BLaER1 (cell line): ENCODE results near the gene NUP93.
"Not testable (repeated sequence)": the region's sequence is repeated elsewhere in the genome, so short reads cannot be mapped to it uniquely, and the experiment has no call there.

Experiments
- H3K27ac ChIP-seq: shearing (Covaris generic); formaldehyde crosslinking; 2 replicates; pipeline ENCODE4 v1.8.1; 2022
- H3K27me3 ChIP-seq: shearing (Covaris generic); formaldehyde crosslinking; 2 replicates; pipeline ENCODE4 v1.8.1; 2022
- H3K36me3 ChIP-seq: shearing (Covaris generic); formaldehyde crosslinking; 2 replicates; pipeline ENCODE4 v1.8.1; 2022
- H3K4me1 ChIP-seq: shearing (Covaris generic); formaldehyde crosslinking; 2 replicates; pipeline ENCODE4 v1.8.1; 2022
- H3K4me2 ChIP-seq: shearing (Covaris generic); formaldehyde crosslinking; 2 replicates; pipeline ENCODE4 v1.8.1; 2022
- H3K4me3 ChIP-seq: shearing (Covaris generic); formaldehyde crosslinking; 2 replicates; pipeline ENCODE4 v1.8.1; 2022
- H3K9ac ChIP-seq: shearing (Covaris generic); formaldehyde crosslinking; 2 replicates; pipeline ENCODE4 v1.8.1; 2022
- H3K9me3 ChIP-seq: shearing (Covaris generic); formaldehyde crosslinking; 2 replicates; pipeline ENCODE4 v1.8.1; 2022
- H4K20me1 ChIP-seq: shearing (Covaris generic); formaldehyde crosslinking; 2 replicates; pipeline ENCODE4 v1.8.1; 2022
- Cebpa-rat ChIP-seq: shearing (Covaris generic); IDR thresholded peaks from 2 replicates; pipeline ENCODE4 v1.8.1; 2022

Gene NUP93

GRCh38 chr16:56708525-56709442 lies 21.1 kb upstream of the NUP93 start:
- Histone ChIP-seq H3K27ac (no peak overlapping the region), H3K9me3 (no peaks in the 10 kb centered on the region), H3K27me3 (no peaks in the 10 kb centered on the region), H4K20me1 (no peaks in the 10 kb centered on the region), H3K4me3 (no peak overlapping the region), H3K4me1 (peaks cover 13% of the 10 kb centered on the region), H3K4me2 (peak overlapping the region; percentile 31; the same call in 1 of the 2 replicates), H3K36me3 (no peaks in the 10 kb centered on the region), H3K9ac (no peak overlapping the region)
- TF ChIP-seq Cebpa-rat: no peak

GRCh38 chr16:56709443-56710040 lies 20.4 kb upstream of the NUP93 start:
- TF ChIP-seq Cebpa-rat: no peak
- Histone ChIP-seq H3K36me3 (no peaks in the 10 kb centered on the region), H3K27me3 (no peaks in the 10 kb centered on the region), H3K9me3 (no peaks in the 10 kb centered on the region), H3K9ac (no peak overlapping the region), H3K27ac (no peak overlapping the region), H3K4me1 (peaks cover 13% of the 10 kb centered on the region), H3K4me2 (no peak overlapping the region), H4K20me1 (no peaks in the 10 kb centered on the region), H3K4me3 (no peak overlapping the region)

- Histone ChIP-seq H3K27ac (no peak overlapping the region), H3K4me3 (no peak overlapping the region), H3K4me1 (peaks cover 13% of the 10 kb centered on the region), H4K20me1 (no peaks in the 10 kb centered on the region), H3K27me3 (no peaks in the 10 kb centered on the region), H3K4me2 (no peak overlapping the region), H3K9me3 (no peaks in the 10 kb centered on the region), H3K36me3 (no peaks in the 10 kb centered on the region), H3K9ac (no peak overlapping the region)
- no peak for TF ChIP-seq Cebpa-rat
These were observed 19.7 kb upstream of the NUP93 start for GRCh38 chr16:56710181-56710737.

DNA sequence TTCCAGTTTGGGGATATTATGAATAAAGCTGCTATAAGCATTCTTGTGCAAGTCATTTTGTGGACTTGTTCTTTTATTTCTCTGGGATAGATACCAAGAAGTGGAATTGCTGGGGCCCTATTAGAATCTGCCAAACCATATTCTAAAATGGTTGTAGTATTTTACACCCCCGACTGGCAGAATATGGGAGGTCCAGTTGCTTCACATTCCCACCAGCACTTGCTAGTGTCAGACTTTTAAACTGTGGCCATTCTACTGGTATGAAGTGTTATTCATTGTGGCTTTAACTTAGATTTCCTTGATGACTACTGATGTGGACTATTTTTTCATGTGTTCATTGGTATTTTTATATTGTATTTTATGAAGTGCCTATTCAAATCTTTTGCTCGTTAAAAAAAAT lies 18.1 kb upstream of the NUP93 start:
- peaks cover 15% of the 10 kb centered on the region for H3K4me1 ChIP-seq
- no peak overlapping the region for H3K27ac ChIP-seq
- H3K27me3 ChIP-seq: no peaks in the 10 kb centered on the region
- no peaks in the 10 kb centered on the region for H4K20me1 ChIP-seq
- H3K4me2 ChIP-seq: no peak overlapping the region
- no peak overlapping the region for H3K4me3 ChIP-seq
- H3K9me3 ChIP-seq: no peaks in the 10 kb centered on the region
- H3K9ac ChIP-seq: no peak overlapping the region
- H3K36me3 ChIP-seq: no peaks in the 10 kb centered on the region
- TF ChIP-seq Cebpa-rat: no peak

DNA sequence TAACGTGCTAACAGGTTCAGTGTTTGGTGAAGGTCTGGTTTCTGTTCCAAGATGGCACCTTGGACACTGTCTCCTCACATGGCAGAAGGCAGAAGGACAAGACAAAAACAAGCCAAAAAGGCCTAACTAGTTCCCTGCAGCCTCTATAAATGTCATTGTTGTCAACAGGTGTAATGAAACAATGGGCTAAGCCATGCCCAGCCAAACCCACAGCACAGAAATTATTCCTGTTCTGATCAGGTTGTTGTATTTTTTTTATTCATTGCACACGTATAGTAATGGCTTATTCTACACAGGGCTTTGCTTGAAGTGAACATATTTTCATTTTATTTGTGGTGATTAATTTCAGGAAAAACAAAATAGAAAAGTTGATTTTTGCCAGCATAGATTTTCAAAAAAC lies 16.1 kb upstream of the NUP93 start:
- Histone ChIP-seq H3K27ac (no peak overlapping the region), H3K27me3 (no peaks in the 10 kb centered on the region), H3K9me3 (no peaks in the 10 kb centered on the region), H3K4me1 (peaks cover 14% of the 10 kb centered on the region), H3K36me3 (no peaks in the 10 kb centered on the region), H4K20me1 (no peaks in the 10 kb centered on the region), H3K4me2 (no peak overlapping the region), H3K9ac (no peak overlapping the region), H3K4me3 (no peak overlapping the region)
- TF ChIP-seq Cebpa-rat: no peak

DNA sequence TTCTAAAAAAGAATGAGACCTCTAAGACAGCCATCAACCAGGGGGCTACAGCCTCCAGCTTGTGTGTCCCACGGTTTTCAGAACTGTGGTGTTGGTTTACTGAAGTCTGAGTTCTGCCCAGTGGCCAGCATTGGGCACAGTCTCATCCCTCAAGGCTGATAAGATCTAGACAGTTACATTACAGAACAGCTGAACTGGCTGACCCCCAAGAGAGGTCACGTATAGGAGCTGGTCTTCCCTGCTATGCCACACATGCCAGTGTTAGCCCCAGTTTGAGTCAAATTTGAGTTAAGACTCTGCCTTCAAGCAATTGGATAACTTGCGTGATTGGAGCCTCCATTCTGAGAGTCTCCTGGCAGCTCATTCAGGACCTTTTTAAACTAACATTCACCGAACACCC lies 14.8 kb upstream of the NUP93 start:
- no peak overlapping the region for H3K9ac ChIP-seq
- no peaks in the 10 kb centered on the region for H3K27me3 ChIP-seq
- H3K27ac ChIP-seq: no peak overlapping the region
- H3K9me3 ChIP-seq: no peaks in the 10 kb centered on the region
- peaks cover 10% of the 10 kb centered on the region for H3K4me1 ChIP-seq
- no peaks in the 10 kb centered on the region for H4K20me1 ChIP-seq
- no peak overlapping the region for H3K4me2 ChIP-seq
- no peak overlapping the region for H3K4me3 ChIP-seq
- no peaks in the 10 kb centered on the region for H3K36me3 ChIP-seq
- no peak for TF ChIP-seq Cebpa-rat

- TF ChIP-seq Cebpa-rat: no peak
- Histone ChIP-seq H3K4me2 (no peak overlapping the region), H3K4me1 (peaks cover 10% of the 10 kb centered on the region), H3K27me3 (no peaks in the 10 kb centered on the region), H3K9ac (no peak overlapping the region), H3K9me3 (no peaks in the 10 kb centered on the region), H4K20me1 (no peaks in the 10 kb centered on the region), H3K4me3 (no peak overlapping the region), H3K27ac (no peak overlapping the region), H3K36me3 (no peaks in the 10 kb centered on the region)
These were observed 13.2 kb upstream of the NUP93 start for GRCh38 chr16:56716761-56717160.

DNA sequence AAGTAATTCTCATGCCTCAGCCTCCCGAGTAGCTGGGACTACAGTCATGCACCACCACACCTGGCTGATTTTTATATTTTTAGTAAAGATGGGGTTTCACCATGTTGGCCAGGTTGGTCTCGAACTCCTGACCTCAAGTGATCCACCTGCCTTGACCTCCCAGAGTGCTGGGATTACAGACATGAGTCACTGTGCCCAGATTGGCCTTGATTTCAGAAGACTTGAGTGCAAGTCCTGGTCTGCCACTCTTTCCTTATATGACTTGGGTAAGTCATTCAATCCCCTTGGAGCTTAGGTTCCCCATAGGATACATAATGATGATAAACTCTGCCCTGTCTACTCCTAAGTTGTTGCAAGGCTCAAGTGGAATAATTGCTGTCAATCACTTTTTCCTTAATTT lies 12.4 kb upstream of the NUP93 start:
- H4K20me1 ChIP-seq, H3K27ac ChIP-seq, H3K27me3 ChIP-seq, H3K36me3 ChIP-seq, H3K9me3 ChIP-seq, H3K4me3 ChIP-seq, H3K9ac ChIP-seq: not testable (repeated sequence)
- H3K4me1 ChIP-seq: peaks cover 10% of the 10 kb centered on the region
- H3K4me2 ChIP-seq: peak overlapping the region; percentile 11; the same call in 1 of the 2 replicates

- Histone ChIP-seq H3K36me3 (no peaks in the 10 kb centered on the region), H3K9me3 (no peaks in the 10 kb centered on the region), H3K4me3 (no peak overlapping the region), H3K27me3 (no peaks in the 10 kb centered on the region), H4K20me1 (no peaks in the 10 kb centered on the region), H3K9ac (no peak overlapping the region), H3K27ac (no peak overlapping the region), H3K4me1 (peaks cover 4% of the 10 kb centered on the region; the same call in 1 of the 2 replicates), H3K4me2 (no peak overlapping the region)
- no peak for TF ChIP-seq Cebpa-rat
These were observed 7.6 kb upstream of the NUP93 start for GRCh38 chr16:56722200-56722842.

GRCh38 chr16:56724191-56724590 lies 5.7 kb upstream of the NUP93 start:
- Histone ChIP-seq H3K4me3 (no peak overlapping the region), H3K27ac (no peak overlapping the region)
- no peak for TF ChIP-seq Cebpa-rat

More at GRCh38 chr16:56724191-56724590, 5.7 kb upstream of the NUP93 start:
- H3K27me3 ChIP-seq: no peaks in the 10 kb centered on the region
- no peaks in the 10 kb centered on the region for H4K20me1 ChIP-seq
- H3K9me3 ChIP-seq: no peaks in the 10 kb centered on the region
- no peak overlapping the region for H3K4me2 ChIP-seq
- peaks cover 8% of the 10 kb centered on the region for H3K4me1 ChIP-seq
- H3K36me3 ChIP-seq: no peaks in the 10 kb centered on the region
- no peak overlapping the region for H3K9ac ChIP-seq
